ENCODE measurements around the gene SLC47A2. TPM values are rescaled to one million over a fixed set of nuclear protein-coding genes. Genes with fewer than 3 reads are reported as not detected.

SLC47A2 gene
- total and polyA plus RNA-seq, 2 of the 13 experiments (the other 11 are each of a cell fraction or from before 2014, with no cell fraction given), result 0.04 TPM; not detected in 1

- 0 out of 2 replicates have a peak, but pooled peaks have one; percentile 22 for TF ChIP-seq JUNB (CRISPR knock-in tag; IDR thresholded peaks at IDR 0.05; ENCODE audit: borderline replicate concordance)
- TF ChIP-seq KLF12 (CRISPR knock-in tag; IDR thresholded peaks at IDR 0.05; ENCODE audit: borderline replicate concordance), result 0 out of 2 replicates have a peak, but pooled peaks have one; percentile 65
- peak; percentile 42; the same call in 1 of the 2 replicates for TF ChIP-seq PAXIP1 (CRISPR knock-in tag; conservative IDR thresholded peaks at IDR 0.05)
- no peak for TF ChIP-seq RBFOX2 (IDR thresholded peaks at IDR 0.05; ENCODE audit: low read depth, low read length)
- TF ChIP-seq SP5 (CRISPR knock-in tag; IDR thresholded peaks at IDR 0.05; ENCODE audit: borderline replicate concordance, low read depth), result peak; percentile 89
- TF ChIP-seq HNF1A (IDR thresholded peaks at IDR 0.05; ENCODE audit: low read depth), result no peak; the same call in 1 of the 2 replicates
- TF ChIP-seq HNF1A (CRISPR knock-in tag; IDR thresholded peaks at IDR 0.05; ENCODE audit: borderline replicate concordance), result peak; percentile 77; the same call in 1 of the 2 replicates
- peak; percentile 51; the same call in 1 of the 2 replicates for TF ChIP-seq MED1 (CRISPR knock-in tag; IDR thresholded peaks at IDR 0.05)
- TF ChIP-seq HOXA5 (CRISPR knock-in tag; IDR thresholded peaks at IDR 0.05), result 0 out of 2 replicates have a peak, but pooled peaks have one; percentile 26
- TF ChIP-seq NR2F2 (IDR thresholded peaks at IDR 0.05; ENCODE audit: borderline replicate concordance, low read depth), result peak; percentile 58; the same call in 1 of the 2 replicates
- TF ChIP-seq EHMT2 (IDR thresholded peaks at IDR 0.05; ENCODE audit: borderline replicate concordance, low read depth, low read length), result 0 out of 2 replicates have a peak, but pooled peaks have one; percentile 29
- TF ChIP-seq POGZ (CRISPR knock-in tag; IDR thresholded peaks at IDR 0.05), result no peak
- TF ChIP-seq PHF21A (CRISPR knock-in tag; IDR thresholded peaks at IDR 0.05), result peak; percentile 58; the same call in 1 of the 2 replicates
- peak; percentile 77; the same call in 1 of the 2 replicates for TF ChIP-seq ZNF414 (CRISPR knock-in tag; IDR thresholded peaks at IDR 0.05)
- TF ChIP-seq CREB1 (IDR thresholded peaks at IDR 0.05), result no peak
- TF ChIP-seq CREB1 (CRISPR knock-in tag; IDR thresholded peaks at IDR 0.05), result no peak
- TF ChIP-seq NCOR1 (IDR thresholded peaks at IDR 0.05; ENCODE audit: borderline replicate concordance, low read length), result peak; percentile 91
- TF ChIP-seq TCF7L2 (IDR thresholded peaks at IDR 0.05; ENCODE audit: low read depth, low read length), result peak; percentile 84
- TF ChIP-seq PATZ1 (CRISPR knock-in tag; IDR thresholded peaks at IDR 0.05), result peak; percentile 30; the same call in 1 of the 2 replicates
Measured at GRCh38 chr17:19672009-19672750, 44.2 kb downstream of the SLC47A2 start (continued).
